Esophagus squamous epithelium (tissue), 5 donors: Measurements from ENCODE around the gene CARS2. TPM values are rescaled to one million over a fixed set of nuclear protein-coding genes. Genes with fewer than 3 reads are reported as not detected.

Experiments used
- DNase-seq: peaks from one replicate; lab custom pipeline; 2025; lab: John Stamatoyannopoulos, UW
- H3K27ac ChIP-seq, 4 donors: fragments of 200-600 bp; sonication (generic); one replicate each; pipeline ENCODE4 v1.5.1; 2016 to 2019; ENCODE audit warnings: mild to moderate bottlenecking in 1 of 4
- H3K27me3 ChIP-seq, 4 donors: fragments of 200-600 bp; sonication (generic); 1 replicate in 3 of 4; 2 replicates in 1 of 4; pipeline versions ENCODE4 v1.5.1 to v1.6.0; 2017 to 2021; ENCODE audit warnings: antibody characterized with exemption in 1 of 4
- H3K36me3 ChIP-seq, 3 donors: fragments of 200-600 bp; sonication (generic); one replicate each; pipeline ENCODE4 v1.5.1; 2016 to 2019
- H3K4me1 ChIP-seq, 3 donors: fragments of 200-600 bp; sonication (generic); one replicate each; pipeline ENCODE4 v1.5.1; 2017 to 2019
- H3K4me3 ChIP-seq, 4 donors: fragments of 200-600 bp; sonication (generic); 1 replicate in 3 of 4; 2 replicates in 1 of 4; pipeline ENCODE4 v1.5.1; 2016 to 2019; ENCODE audit warnings: mild to moderate bottlenecking in 2 of 4, moderate library complexity in 1 of 4
- H3K9me3 ChIP-seq, 3 donors: fragments of 200-600 bp; sonication (generic); one replicate each; pipeline ENCODE4 v1.5.1; 2016 to 2019
- POLR2A ChIP-seq, 4 donors: fragments of 450-650 bp; IDR thresholded peaks; one replicate each; pipeline ENCODE4 v1.6.1; 2017; ENCODE audit warnings: antibody characterized with exemption in 4 of 4, mild to moderate bottlenecking in 4 of 4, moderate library complexity in 3 of 4
- WGBS, 2 donors: methylation state at CpG; one replicate each; pipeline ENCODE4 v1.1.5; 2018; 5-methylcytosine and 5-hydroxymethylcytosine counted together
- intact Hi-C: fragments of 100-400 bp; cut with DNase I; formaldehyde crosslinking; loops from one replicate; pipeline ENCODE4 v1.15.0; 2022
- total RNA-seq, 4 donors: library from RNA; depleted of rRNA; stranded (reverse); fragments of >200 nt; gene quantifications; one replicate each; pipeline ENCODE4 v1.1.0, GENCODE V29; 2016
- TF ChIP-seq, protein P1 (sequence below), 6 experiments: fragments of 450-650 bp in 4 of 6; fragments of 200-600 bp in 2 of 6; sonication (generic) in 2 of 6; IDR thresholded peaks; one replicate each; pipeline ENCODE4 v1.5.1; 2016 to 2019; ENCODE audit warnings: antibody characterized with exemption in 6 of 6, mild to moderate bottlenecking in 4 of 6, moderate library complexity in 4 of 6
- donor health status: DM: yes; HTN: yes; CAD: no.

The CARS2 gene, protein sequence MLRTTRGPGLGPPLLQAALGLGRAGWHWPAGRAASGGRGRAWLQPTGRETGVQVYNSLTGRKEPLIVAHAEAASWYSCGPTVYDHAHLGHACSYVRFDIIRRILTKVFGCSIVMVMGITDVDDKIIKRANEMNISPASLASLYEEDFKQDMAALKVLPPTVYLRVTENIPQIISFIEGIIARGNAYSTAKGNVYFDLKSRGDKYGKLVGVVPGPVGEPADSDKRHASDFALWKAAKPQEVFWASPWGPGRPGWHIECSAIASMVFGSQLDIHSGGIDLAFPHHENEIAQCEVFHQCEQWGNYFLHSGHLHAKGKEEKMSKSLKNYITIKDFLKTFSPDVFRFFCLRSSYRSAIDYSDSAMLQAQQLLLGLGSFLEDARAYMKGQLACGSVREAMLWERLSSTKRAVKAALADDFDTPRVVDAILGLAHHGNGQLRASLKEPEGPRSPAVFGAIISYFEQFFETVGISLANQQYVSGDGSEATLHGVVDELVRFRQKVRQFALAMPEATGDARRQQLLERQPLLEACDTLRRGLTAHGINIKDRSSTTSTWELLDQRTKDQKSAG
- 10 to 100 TPM; 24.9 to 54.9 (median 33.5) TPM for total RNA-seq

DNA sequence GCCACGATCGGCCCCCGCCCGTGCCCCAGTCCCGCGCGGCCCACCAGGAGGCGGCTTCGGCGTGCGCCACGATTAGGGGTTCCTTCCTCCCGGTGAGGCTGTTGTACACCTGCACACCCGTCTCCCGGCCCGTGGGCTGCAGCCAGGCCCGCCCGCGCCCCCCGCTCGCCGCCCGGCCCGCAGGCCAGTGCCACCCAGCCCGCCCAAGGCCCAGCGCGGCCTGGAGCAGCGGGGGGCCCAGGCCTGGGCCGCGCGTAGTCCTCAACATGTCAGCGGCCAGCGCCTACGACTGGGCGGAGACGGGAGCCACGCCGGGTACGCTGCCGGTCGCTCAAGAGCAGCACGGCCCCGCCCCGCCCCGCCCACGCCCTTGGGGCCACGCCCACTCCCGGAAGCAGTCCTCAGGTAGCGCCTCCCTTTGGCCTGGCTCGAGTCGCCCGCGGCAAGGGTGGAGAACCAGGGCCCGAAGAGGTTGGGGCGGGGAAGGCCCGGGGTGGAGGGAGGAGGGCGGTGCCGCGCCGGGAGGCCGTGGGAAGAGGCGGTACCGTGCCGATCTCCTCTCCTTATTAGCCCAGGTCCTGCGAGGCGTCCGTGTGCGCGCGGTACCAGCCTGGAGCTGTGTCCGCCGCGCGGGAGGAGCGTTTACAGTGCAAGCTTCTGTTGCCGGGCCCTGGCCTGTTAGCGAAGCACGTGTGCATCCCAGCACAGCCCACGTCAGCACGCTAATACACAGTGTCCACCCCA is at the start of gene CARS2:
CARS2 (minus strand) TSS at position 291 of the 744 bp plus-strand sequence; CDS start at position 268, 23 bp downstream.
- intact Hi-C loops: loop anchor here (10.0 kb wide), 1 partner anchor 209 kb away; the partner anchor contains the start of gene ANKRD10
- peak; percentile 76 for DNase-seq
- 0% methylated on average over 1 to 15 of the region's 80 CpGs for WGBS, 2 donors
- Histone ChIP-seq H3K4me3 (peak within 1 kb of the TSS; percentile 64 to 88 (median 80)), H3K36me3 (peaks cover 0 to 25% (median 6%) of the 10 kb centered on the region in 3 donors), H3K9me3 (no peaks in the 10 kb centered on the region), H3K27ac (peak within 1 kb of the TSS; percentile 87 to 95 (median 94)), H3K27me3 (no peaks in the 10 kb centered on the region), H3K4me1 (peaks cover 16 to 55% (median 28%) of the 10 kb centered on the region in 3 donors)
- peak in 2 of 4 donors; percentile 73 to 83 for TF ChIP-seq POLR2A (IDR thresholded peaks at IDR 0.05)
- TF ChIP-seq, protein P1, sequence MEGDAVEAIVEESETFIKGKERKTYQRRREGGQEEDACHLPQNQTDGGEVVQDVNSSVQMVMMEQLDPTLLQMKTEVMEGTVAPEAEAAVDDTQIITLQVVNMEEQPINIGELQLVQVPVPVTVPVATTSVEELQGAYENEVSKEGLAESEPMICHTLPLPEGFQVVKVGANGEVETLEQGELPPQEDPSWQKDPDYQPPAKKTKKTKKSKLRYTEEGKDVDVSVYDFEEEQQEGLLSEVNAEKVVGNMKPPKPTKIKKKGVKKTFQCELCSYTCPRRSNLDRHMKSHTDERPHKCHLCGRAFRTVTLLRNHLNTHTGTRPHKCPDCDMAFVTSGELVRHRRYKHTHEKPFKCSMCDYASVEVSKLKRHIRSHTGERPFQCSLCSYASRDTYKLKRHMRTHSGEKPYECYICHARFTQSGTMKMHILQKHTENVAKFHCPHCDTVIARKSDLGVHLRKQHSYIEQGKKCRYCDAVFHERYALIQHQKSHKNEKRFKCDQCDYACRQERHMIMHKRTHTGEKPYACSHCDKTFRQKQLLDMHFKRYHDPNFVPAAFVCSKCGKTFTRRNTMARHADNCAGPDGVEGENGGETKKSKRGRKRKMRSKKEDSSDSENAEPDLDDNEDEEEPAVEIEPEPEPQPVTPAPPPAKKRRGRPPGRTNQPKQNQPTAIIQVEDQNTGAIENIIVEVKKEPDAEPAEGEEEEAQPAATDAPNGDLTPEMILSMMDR (IDR thresholded peaks at IDR 0.05): peak in 4 of 6 experiments; percentile 21 to 28 (median 22)

DNA sequence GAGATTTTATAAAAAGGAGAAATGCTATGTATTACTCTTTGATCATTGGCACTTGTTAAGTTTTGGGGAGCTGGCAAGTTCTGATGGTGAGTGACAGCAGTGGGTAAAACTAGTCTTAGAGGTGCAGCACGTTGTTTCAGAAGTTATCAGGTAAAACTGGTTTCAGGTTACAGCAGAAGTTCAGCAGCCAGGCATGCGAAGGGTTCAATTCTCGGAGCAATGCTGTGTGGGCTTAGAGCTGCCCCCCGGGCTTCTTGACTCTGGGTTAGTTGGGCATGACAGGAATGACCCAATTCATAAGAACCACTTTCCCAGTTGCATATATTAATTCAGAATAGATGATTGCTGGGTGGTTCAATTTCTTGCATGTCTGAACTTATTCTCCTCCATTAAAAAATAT is 42.4 kb upstream of the CARS2 start:
- Histone ChIP-seq H3K27ac (no peak overlapping the region), H3K27me3 (no peaks in the 10 kb centered on the region), H3K4me1 (no peaks in the 10 kb centered on the region), H3K36me3 (no peaks in the 10 kb centered on the region), H3K4me3 (no peak overlapping the region), H3K9me3 (peaks cover 0 to 10% (median 5%) of the 10 kb centered on the region in 3 donors)
- intact Hi-C loops: no loop called here
- TF ChIP-seq POLR2A (IDR thresholded peaks at IDR 0.05): no peak
- TF ChIP-seq, protein P1 (IDR thresholded peaks at IDR 0.05): no peak
- no peak for DNase-seq
- 48 to 68% methylated on average over 4 of the region's 4 CpGs for WGBS, 2 donors

DNA sequence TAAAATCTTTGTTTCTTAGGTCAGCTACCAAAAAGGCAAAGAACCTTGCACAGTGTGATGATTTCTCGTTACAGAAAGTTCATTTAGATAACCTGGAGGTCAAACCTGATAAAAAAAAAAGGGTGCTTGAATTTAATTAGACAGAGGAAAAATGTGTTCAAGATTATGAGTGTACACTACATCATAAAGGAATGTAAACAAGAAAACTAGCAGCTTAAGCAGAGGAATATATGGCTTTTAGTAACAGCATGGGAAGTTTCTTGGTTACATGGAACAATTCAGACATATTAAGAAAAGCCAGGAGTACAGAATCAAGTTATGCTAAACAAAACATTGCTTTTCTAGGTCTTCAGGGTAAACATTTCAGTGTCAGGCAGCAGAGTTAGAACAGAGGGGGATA is 40.5 kb upstream of the CARS2 start:
- TF ChIP-seq, protein P1 (IDR thresholded peaks at IDR 0.05): no peak
- no peak for TF ChIP-seq POLR2A (IDR thresholded peaks at IDR 0.05)
- 88 to 92% methylated on average over 1 of the region's 1 CpG for WGBS, 2 donors
- H3K27ac ChIP-seq: no peak overlapping the region
- H3K4me3 ChIP-seq: no peak overlapping the region
- H3K36me3 ChIP-seq: no peaks in the 10 kb centered on the region
- DNase-seq: no peak
- peaks cover 0 to 12% (median 5%) of the 10 kb centered on the region in 3 donors for H3K9me3 ChIP-seq
- H3K4me1 ChIP-seq: no peaks in the 10 kb centered on the region
- no peaks in the 10 kb centered on the region for H3K27me3 ChIP-seq
- intact Hi-C loops: no loop called here

DNA sequence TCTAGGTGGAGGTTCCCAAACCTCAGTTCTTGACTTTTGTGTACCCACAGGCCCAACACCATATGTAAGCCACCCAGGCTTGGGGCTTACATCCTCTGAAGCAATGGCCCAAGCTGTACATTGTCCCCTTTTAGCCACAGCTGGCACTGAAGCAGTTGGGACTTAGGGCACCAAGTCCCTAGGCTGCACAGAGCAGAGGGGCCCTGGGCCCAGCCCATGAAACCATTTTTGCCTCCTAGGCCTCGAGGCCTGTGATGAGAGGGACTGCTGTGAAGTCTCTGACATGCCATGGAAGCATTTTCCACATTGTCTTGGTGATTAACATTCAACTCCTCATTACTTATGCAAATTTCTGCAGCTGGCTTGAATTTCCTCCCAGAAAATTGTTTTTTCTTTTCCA is 37.8 kb upstream of the CARS2 start:
- Histone ChIP-seq H3K4me3 (no peak overlapping the region), H3K9me3 (peaks cover 0 to 12% (median 5%) of the 10 kb centered on the region in 3 donors), H3K36me3 (no peaks in the 10 kb centered on the region), H3K27me3 (no peaks in the 10 kb centered on the region), H3K27ac (no peak overlapping the region), H3K4me1 (no peaks in the 10 kb centered on the region)
- intact Hi-C loops: no loop called here
- TF ChIP-seq, protein P1 (IDR thresholded peaks at IDR 0.05): no peak
- TF ChIP-seq POLR2A (IDR thresholded peaks at IDR 0.05): no peak
- 0 to 63% methylated on average over 1 of the region's 1 CpG for WGBS, 2 donors
- DNase-seq: no peak
